Neural cell (in vitro differentiated cells): Measurements from ENCODE around the gene TTN.

Source experiments
- EZH2 ChIP-seq: fragments of 200-600, 300-800 bp; shearing (Covaris generic), sonication (generic); IDR thresholded peaks from 2 replicates; pipeline ENCODE4 v1.6.1; 2014; ENCODE audit warnings: antibody characterized with exemption, low read length, borderline replicate concordance, mild to moderate bottlenecking; ENCODE audit not compliant: insufficient read depth, poor library complexity, severe bottlenecking
- POLR2AphosphoS5 ChIP-seq: IDR thresholded peaks from 2 replicates; pipeline ENCODE4 v1.6.1; 2012
- TAF1 ChIP-seq: IDR thresholded peaks from 2 replicates; pipeline ENCODE4 v1.6.1; 2012; ENCODE audit warnings: low read depth
- TF ChIP-seq, protein P1 (sequence below): IDR thresholded peaks from 2 replicates; pipeline ENCODE4 v1.6.1; 2012; ENCODE audit warnings: borderline replicate concordance
- TF ChIP-seq, protein P2 (sequence below): fragments of 450-650 bp; IDR thresholded peaks from 2 replicates; pipeline ENCODE4 v1.5.1; 2014; ENCODE audit warnings: antibody characterized with exemption, mild to moderate bottlenecking, moderate library complexity; ENCODE audit not compliant: poor library complexity, severe bottlenecking

DNA sequence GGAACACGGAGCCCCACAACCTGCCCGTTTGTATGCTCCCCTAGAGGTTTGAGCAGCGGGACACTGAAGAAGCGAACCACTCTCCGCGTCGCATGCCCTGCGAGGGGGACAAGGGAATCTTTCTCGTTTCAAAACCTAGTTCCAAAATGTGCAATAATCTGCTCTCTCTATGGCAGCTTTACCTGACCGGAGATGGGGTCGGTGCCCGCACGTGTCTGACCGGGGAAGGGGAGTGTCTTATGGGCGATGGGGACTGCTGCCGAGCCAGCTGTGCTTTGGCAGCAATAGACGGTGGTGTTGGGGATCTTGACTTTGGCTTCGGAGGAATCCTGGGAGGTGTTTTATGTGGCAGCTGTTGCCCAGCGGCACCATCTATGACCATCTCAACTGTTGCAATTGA is 7.9 kb downstream of the TTN start:
- TF ChIP-seq, protein P1, sequence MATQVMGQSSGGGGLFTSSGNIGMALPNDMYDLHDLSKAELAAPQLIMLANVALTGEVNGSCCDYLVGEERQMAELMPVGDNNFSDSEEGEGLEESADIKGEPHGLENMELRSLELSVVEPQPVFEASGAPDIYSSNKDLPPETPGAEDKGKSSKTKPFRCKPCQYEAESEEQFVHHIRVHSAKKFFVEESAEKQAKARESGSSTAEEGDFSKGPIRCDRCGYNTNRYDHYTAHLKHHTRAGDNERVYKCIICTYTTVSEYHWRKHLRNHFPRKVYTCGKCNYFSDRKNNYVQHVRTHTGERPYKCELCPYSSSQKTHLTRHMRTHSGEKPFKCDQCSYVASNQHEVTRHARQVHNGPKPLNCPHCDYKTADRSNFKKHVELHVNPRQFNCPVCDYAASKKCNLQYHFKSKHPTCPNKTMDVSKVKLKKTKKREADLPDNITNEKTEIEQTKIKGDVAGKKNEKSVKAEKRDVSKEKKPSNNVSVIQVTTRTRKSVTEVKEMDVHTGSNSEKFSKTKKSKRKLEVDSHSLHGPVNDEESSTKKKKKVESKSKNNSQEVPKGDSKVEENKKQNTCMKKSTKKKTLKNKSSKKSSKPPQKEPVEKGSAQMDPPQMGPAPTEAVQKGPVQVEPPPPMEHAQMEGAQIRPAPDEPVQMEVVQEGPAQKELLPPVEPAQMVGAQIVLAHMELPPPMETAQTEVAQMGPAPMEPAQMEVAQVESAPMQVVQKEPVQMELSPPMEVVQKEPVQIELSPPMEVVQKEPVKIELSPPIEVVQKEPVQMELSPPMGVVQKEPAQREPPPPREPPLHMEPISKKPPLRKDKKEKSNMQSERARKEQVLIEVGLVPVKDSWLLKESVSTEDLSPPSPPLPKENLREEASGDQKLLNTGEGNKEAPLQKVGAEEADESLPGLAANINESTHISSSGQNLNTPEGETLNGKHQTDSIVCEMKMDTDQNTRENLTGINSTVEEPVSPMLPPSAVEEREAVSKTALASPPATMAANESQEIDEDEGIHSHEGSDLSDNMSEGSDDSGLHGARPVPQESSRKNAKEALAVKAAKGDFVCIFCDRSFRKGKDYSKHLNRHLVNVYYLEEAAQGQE: no peak
- TF ChIP-seq, protein P2, sequence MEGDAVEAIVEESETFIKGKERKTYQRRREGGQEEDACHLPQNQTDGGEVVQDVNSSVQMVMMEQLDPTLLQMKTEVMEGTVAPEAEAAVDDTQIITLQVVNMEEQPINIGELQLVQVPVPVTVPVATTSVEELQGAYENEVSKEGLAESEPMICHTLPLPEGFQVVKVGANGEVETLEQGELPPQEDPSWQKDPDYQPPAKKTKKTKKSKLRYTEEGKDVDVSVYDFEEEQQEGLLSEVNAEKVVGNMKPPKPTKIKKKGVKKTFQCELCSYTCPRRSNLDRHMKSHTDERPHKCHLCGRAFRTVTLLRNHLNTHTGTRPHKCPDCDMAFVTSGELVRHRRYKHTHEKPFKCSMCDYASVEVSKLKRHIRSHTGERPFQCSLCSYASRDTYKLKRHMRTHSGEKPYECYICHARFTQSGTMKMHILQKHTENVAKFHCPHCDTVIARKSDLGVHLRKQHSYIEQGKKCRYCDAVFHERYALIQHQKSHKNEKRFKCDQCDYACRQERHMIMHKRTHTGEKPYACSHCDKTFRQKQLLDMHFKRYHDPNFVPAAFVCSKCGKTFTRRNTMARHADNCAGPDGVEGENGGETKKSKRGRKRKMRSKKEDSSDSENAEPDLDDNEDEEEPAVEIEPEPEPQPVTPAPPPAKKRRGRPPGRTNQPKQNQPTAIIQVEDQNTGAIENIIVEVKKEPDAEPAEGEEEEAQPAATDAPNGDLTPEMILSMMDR: no peak
- TF ChIP-seq POLR2AphosphoS5 (no peak), TAF1 (no peak), EZH2 (no peak)
